DND-41 (cell line): Measurements from ENCODE around the gene LAMA2.

Experiments
- ATAC-seq: fragments of 200-7000 bp; cut with Tn5 transposase; 3 replicates; pipeline ENCODE4 v1.9.1; 2021; ENCODE audit warnings: low read depth; ENCODE audit not compliant: insufficient read depth
- DNase-seq: peaks from one replicate; pipeline ENCODE4 v3.0.0-alpha.2; 2020
- H2AFZ ChIP-seq: 2 replicates; pipeline ENCODE4 v1.6.0; 2012; ENCODE audit warnings: low read depth, low read length
- H3K27ac ChIP-seq: 2 replicates; pipeline ENCODE4 v1.5.1; 2012; ENCODE audit warnings: low read length, inconsistent platforms
- H3K27me3 ChIP-seq: fragments of 200-600 bp; sonication (generic); 2 replicates; pipeline ENCODE4 v1.6.0; 2012; ENCODE audit warnings: low read length, mild to moderate bottlenecking, inconsistent platforms; ENCODE audit not compliant: insufficient read depth, poor library complexity
- H3K36me3 ChIP-seq: 2 replicates; pipeline ENCODE4 v1.5.1; 2012; ENCODE audit warnings: low read length, inconsistent platforms; ENCODE audit not compliant: insufficient read depth
- H3K4me1 ChIP-seq: 2 replicates; pipeline ENCODE4 v1.5.1; 2012; ENCODE audit warnings: mild to moderate bottlenecking, low read length; ENCODE audit not compliant: insufficient read depth
- H3K4me2 ChIP-seq: 2 replicates; pipeline ENCODE4 v1.6.0; 2012; ENCODE audit warnings: mild to moderate bottlenecking, moderate library complexity, low read length, inconsistent platforms; ENCODE audit not compliant: insufficient read depth
- H3K4me3 ChIP-seq, 2 experiments: fragments of 200-600 bp in 1 of 2; shearing (Covaris generic) in 1 of 2; 2 replicates each; pipeline ENCODE4 v1.5.1; 2012 to 2016; ENCODE audit warnings: inconsistent platforms in 2 of 2, low read length in 2 of 2, mild to moderate bottlenecking in 2 of 2, low read depth in 1 of 2, moderate library complexity in 1 of 2
- H3K79me2 ChIP-seq: 2 replicates; pipeline ENCODE4 v1.6.0; 2012; ENCODE audit warnings: low read length, inconsistent platforms; ENCODE audit not compliant: insufficient read depth
- H3K9ac ChIP-seq: 2 replicates; pipeline ENCODE4 v1.6.0; 2012; ENCODE audit warnings: low read depth, mild to moderate bottlenecking, inconsistent platforms, low read length, moderate library complexity
- H3K9me3 ChIP-seq: 2 replicates; pipeline ENCODE4 v1.5.1; 2012; ENCODE audit warnings: low read length, moderate library complexity, mild to moderate bottlenecking, inconsistent platforms; ENCODE audit not compliant: insufficient read depth, severe bottlenecking
- H4K20me1 ChIP-seq: 2 replicates; pipeline ENCODE4 v1.6.0; 2012; ENCODE audit warnings: low read length; ENCODE audit not compliant: insufficient read depth
- CTCF ChIP-seq: IDR thresholded peaks from 2 replicates; pipeline ENCODE4 v1.5.1; 2012; ENCODE audit warnings: borderline replicate concordance, low read length, moderate library complexity, mild to moderate bottlenecking; ENCODE audit not compliant: poor library complexity, severe bottlenecking; ENCODE audit errors: extremely low read depth
- EZH2 ChIP-seq: IDR thresholded peaks from 3 replicates; pipeline ENCODE4 v1.6.1; 2012; ENCODE audit warnings: borderline replicate concordance, low read depth, mild to moderate bottlenecking, moderate library complexity, low read length, inconsistent platforms; ENCODE audit not compliant: severe bottlenecking

The LAMA2 gene

DNA sequence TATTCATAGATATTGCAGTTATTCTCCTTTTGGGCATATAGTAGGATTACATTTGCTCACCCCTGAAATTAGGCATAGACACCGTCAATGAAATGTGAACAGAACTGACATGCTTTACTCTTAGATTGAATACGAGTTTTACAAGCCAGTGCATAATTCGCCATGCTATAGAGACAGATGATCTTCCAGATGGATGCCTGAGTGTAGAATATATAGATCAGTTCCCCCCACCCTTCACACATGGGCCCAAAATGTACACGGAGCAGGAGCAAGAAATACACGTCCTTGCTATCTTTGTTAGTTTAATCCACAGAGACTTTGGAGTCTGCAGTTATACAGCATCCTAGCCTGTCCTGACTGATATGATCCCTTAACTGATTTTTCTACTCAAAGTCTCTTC is 47.4 kb downstream of the LAMA2 start:
- H3K27ac ChIP-seq = no peak overlapping the region
- no peak for ATAC-seq
- DNase-seq = no peak
- H3K4me1 ChIP-seq = no peaks in the 10 kb centered on the region
- H3K4me2 ChIP-seq = no peak overlapping the region
- TF ChIP-seq EZH2 (no peak), CTCF (no peak)
- no peaks in the 10 kb centered on the region for H4K20me1 ChIP-seq
- H3K27me3 ChIP-seq = no peaks in the 10 kb centered on the region
- no peaks in the 10 kb centered on the region for H3K79me2 ChIP-seq
- H3K36me3 ChIP-seq = no peaks in the 10 kb centered on the region
- H3K9ac ChIP-seq = no peak overlapping the region
- no peak overlapping the region for H2AFZ ChIP-seq
- no peaks in the 10 kb centered on the region for H3K9me3 ChIP-seq
- H3K4me3 ChIP-seq = no peak overlapping the region

DNA sequence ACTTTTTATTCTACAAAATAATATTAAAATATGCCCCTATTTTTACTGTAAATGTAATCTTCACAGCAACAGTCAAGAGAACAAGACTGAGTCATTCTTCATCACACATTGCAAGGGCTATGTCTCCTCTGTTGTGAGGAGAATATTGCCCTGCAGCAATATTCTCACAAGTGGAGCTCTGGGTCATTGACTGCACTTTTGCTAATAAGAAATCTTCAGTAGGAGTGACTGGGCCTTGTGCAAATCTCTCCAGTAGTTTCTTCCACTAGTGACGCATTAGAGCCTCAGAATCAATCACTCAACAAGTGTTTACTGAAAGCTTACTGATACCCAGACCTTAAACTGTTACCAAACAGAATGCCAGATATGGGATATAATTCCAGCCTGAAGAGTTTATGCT is 49.1 kb downstream of the LAMA2 start:
- Histone ChIP-seq H3K36me3 (no peaks in the 10 kb centered on the region), H3K9ac (no peak overlapping the region), H3K4me2 (no peak overlapping the region), H3K4me3 (no peak overlapping the region), H3K9me3 (no peaks in the 10 kb centered on the region), H3K79me2 (no peaks in the 10 kb centered on the region), H2AFZ (no peak overlapping the region), H3K4me1 (no peaks in the 10 kb centered on the region), H3K27me3 (no peaks in the 10 kb centered on the region), H3K27ac (no peak overlapping the region), H4K20me1 (no peaks in the 10 kb centered on the region)
- TF ChIP-seq EZH2 = no peak
- no peak for TF ChIP-seq CTCF
- no peak for DNase-seq
- ATAC-seq = no peak

DNA sequence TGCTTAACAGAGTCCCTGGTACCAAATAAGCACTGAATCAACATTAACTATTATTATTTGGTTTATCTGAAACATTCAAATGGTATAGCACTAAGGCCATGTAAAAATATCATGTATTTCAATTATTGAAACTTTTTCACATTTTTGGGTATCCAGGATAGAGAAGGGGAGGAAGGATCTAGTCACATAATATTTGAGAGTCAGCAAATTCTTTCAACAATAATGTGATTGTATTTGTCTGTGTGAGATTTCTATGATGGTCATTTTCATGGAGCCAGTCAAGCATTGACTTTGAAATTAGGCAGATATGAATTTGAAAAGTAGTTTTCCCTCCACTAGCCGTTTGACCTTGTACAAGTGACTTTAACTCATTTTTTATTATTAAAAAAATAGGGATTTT is 67.9 kb downstream of the LAMA2 start:
- ATAC-seq = no peak
- no peak overlapping the region for H2AFZ ChIP-seq
- no peak for TF ChIP-seq CTCF
- no peak for TF ChIP-seq EZH2
- no peaks in the 10 kb centered on the region for H3K27me3 ChIP-seq
- no peak overlapping the region for H3K4me3 ChIP-seq
- H4K20me1 ChIP-seq = no peaks in the 10 kb centered on the region
- H3K4me2 ChIP-seq = no peak overlapping the region
- no peaks in the 10 kb centered on the region for H3K9me3 ChIP-seq
- H3K9ac ChIP-seq = no peak overlapping the region
- H3K27ac ChIP-seq = no peak overlapping the region
- no peaks in the 10 kb centered on the region for H3K79me2 ChIP-seq
- no peaks in the 10 kb centered on the region for H3K36me3 ChIP-seq
- no peak for DNase-seq
- no peaks in the 10 kb centered on the region for H3K4me1 ChIP-seq

GRCh38 chr6:128952902-128953301 is 70.0 kb downstream of the LAMA2 start:
- H3K79me2 ChIP-seq = no peaks in the 10 kb centered on the region
- H3K27ac ChIP-seq = no peak overlapping the region
- no peak overlapping the region for H3K9ac ChIP-seq
- no peaks in the 10 kb centered on the region for H3K9me3 ChIP-seq
- no peak overlapping the region for H3K4me2 ChIP-seq
- H3K4me3 ChIP-seq = no peak overlapping the region
- no peaks in the 10 kb centered on the region for H3K4me1 ChIP-seq
- H3K36me3 ChIP-seq = no peaks in the 10 kb centered on the region
- no peak for DNase-seq
- no peaks in the 10 kb centered on the region for H4K20me1 ChIP-seq
- no peak overlapping the region for H2AFZ ChIP-seq
- H3K27me3 ChIP-seq = no peaks in the 10 kb centered on the region
- ATAC-seq = no peak
- TF ChIP-seq EZH2 (no peak), CTCF (no peak)
